SU-DHL-6 (cell line): ENCODE results near the gene TPPP3.

Source experiments
- H2AFZ ChIP-seq: fragments of 200-600 bp; sonication (generic); 2 replicates; pipeline ENCODE4 v1.6.1; 2014; ENCODE audit warnings: low read depth, mild to moderate bottlenecking, moderate library complexity, mixed read lengths, antibody characterized with exemption, low read length; ENCODE audit not compliant: severe bottlenecking
- H3F3A ChIP-seq: fragments of 200-600 bp; shearing (Covaris generic); 2 replicates; pipeline ENCODE4 v1.6.0; 2016; ENCODE audit warnings: antibody characterized with exemption, mild to moderate bottlenecking; ENCODE audit not compliant: insufficient read depth
- H3K27ac ChIP-seq: fragments of 200-600 bp; sonication (generic); 2 replicates; pipeline ENCODE4 v1.5.1; 2016; ENCODE audit warnings: low read depth, mild to moderate bottlenecking, low read length, moderate library complexity, mixed read lengths
- H3K27me3 ChIP-seq: fragments of 200-600 bp; sonication (generic), shearing (Covaris generic); 2 replicates; pipeline ENCODE4 v1.6.0; 2014; ENCODE audit warnings: mild to moderate bottlenecking, low read length
- H3K36me3 ChIP-seq: fragments of 200-600 bp; sonication (generic); 2 replicates; pipeline ENCODE4 v1.6.1; 2014; ENCODE audit warnings: mild to moderate bottlenecking, low read length, mixed read lengths
- H3K4me2 ChIP-seq: fragments of 300-600, 200-600 bp; shearing (Covaris generic), sonication (generic); 2 replicates; pipeline ENCODE4 v1.6.0; 2014; ENCODE audit warnings: low read length, low read depth, mild to moderate bottlenecking; ENCODE audit not compliant: poor library complexity, severe bottlenecking
- H3K4me3 ChIP-seq: fragments of 200-600 bp; sonication (generic); 2 replicates; pipeline ENCODE4 v1.5.1; 2014; ENCODE audit warnings: antibody characterized with exemption, low read length, mild to moderate bottlenecking, mixed read lengths; ENCODE audit not compliant: insufficient read depth, poor library complexity, severe bottlenecking
- H3K79me2 ChIP-seq: fragments of 200-600 bp; sonication (generic); 2 replicates; pipeline ENCODE4 v1.6.1; 2014; ENCODE audit warnings: mild to moderate bottlenecking, low read length, moderate library complexity; ENCODE audit not compliant: insufficient read depth
- H3K9ac ChIP-seq: fragments of 200-600 bp; sonication (generic); 2 replicates; pipeline ENCODE4 v1.7.0; 2014; ENCODE audit warnings: mild to moderate bottlenecking, low read length
- H3K9me2 ChIP-seq: fragments of 200-600 bp; sonication (generic); replicated peaks from 2 replicates; pipeline ENCODE4 v1.6.1; 2014; ENCODE audit warnings: low read length; ENCODE audit not compliant: insufficient read depth
- H3K9me3 ChIP-seq: fragments of 200-600 bp; sonication (generic); 2 replicates; pipeline ENCODE4 v1.6.1; 2014; ENCODE audit warnings: low read length, mixed read lengths; ENCODE audit not compliant: insufficient read depth
- H4K20me1 ChIP-seq: fragments of 200-600 bp; sonication (generic); 2 replicates; pipeline ENCODE4 v1.6.1; 2014; ENCODE audit warnings: low read depth, mild to moderate bottlenecking, antibody characterized with exemption, low read length, moderate library complexity, mixed read lengths
- CTCF ChIP-seq: fragments of 200-600 bp; sonication (generic); IDR thresholded peaks from one replicate; pipeline ENCODE4 v1.5.1; 2017; ENCODE audit warnings: antibody characterized with exemption, mild to moderate bottlenecking, low read length, moderate library complexity; ENCODE audit not compliant: insufficient read depth, poor library complexity, severe bottlenecking
- EZH2phosphoT487 ChIP-seq: fragments of 200-600 bp; sonication (generic), shearing (Covaris generic); conservative IDR thresholded peaks from 2 replicates; pipeline ENCODE4 v1.6.1; 2018; ENCODE audit warnings: mild to moderate bottlenecking, antibody characterized with exemption, low read length, moderate library complexity, mixed read lengths

TPPP3 gene

GRCh38 chr16:67433131-67433719, 39.9 kb upstream of the TPPP3 start:
- Histone ChIP-seq H3K9ac (no peak overlapping the region), H3K4me3 (no peak overlapping the region), H3K9me2 (no peaks in the 10 kb centered on the region), H3K9me3 (no peaks in the 10 kb centered on the region), H2AFZ (no peak overlapping the region), H3F3A (no peaks in the 10 kb centered on the region), H3K4me2 (no peak overlapping the region), H4K20me1 (no peaks in the 10 kb centered on the region), H3K27me3 (no peaks in the 10 kb centered on the region), H3K79me2 (no peaks in the 10 kb centered on the region), H3K36me3 (no peaks in the 10 kb centered on the region), H3K27ac (no peak overlapping the region)
- TF ChIP-seq CTCF (no peak), EZH2phosphoT487 (no peak)

- Histone ChIP-seq H3K36me3 (no peaks in the 10 kb centered on the region), H3K27me3 (no peaks in the 10 kb centered on the region), H2AFZ (no peak overlapping the region), H4K20me1 (no peaks in the 10 kb centered on the region), H3K9ac (no peak overlapping the region), H3K4me2 (no peak overlapping the region), H3K9me3 (no peaks in the 10 kb centered on the region), H3K4me3 (no peak overlapping the region), H3K27ac (no peak overlapping the region), H3K9me2 (no peaks in the 10 kb centered on the region), H3K79me2 (no peaks in the 10 kb centered on the region), H3F3A (no peaks in the 10 kb centered on the region)
- no peak for TF ChIP-seq EZH2phosphoT487
- TF ChIP-seq CTCF = no peak
Measured at GRCh38 chr16:67432506-67432890, 39.2 kb upstream of the TPPP3 start.

- H3K4me3 ChIP-seq = no peak overlapping the region
- H3K9me2 ChIP-seq = no peaks in the 10 kb centered on the region
- no peaks in the 10 kb centered on the region for H3F3A ChIP-seq
- H4K20me1 ChIP-seq = no peaks in the 10 kb centered on the region
- no peaks in the 10 kb centered on the region for H3K27me3 ChIP-seq
- no peaks in the 10 kb centered on the region for H3K36me3 ChIP-seq
- no peak for TF ChIP-seq CTCF
- TF ChIP-seq EZH2phosphoT487 = no peak
- H3K27ac ChIP-seq = no peak overlapping the region
- no peaks in the 10 kb centered on the region for H3K9me3 ChIP-seq
- peak overlapping the region; percentile 73 for H3K4me2 ChIP-seq
- H3K9ac ChIP-seq = peak overlapping the region; percentile 29; the same call in 1 of the 2 replicates
- no peak overlapping the region for H2AFZ ChIP-seq
- no peaks in the 10 kb centered on the region for H3K79me2 ChIP-seq
Measured at GRCh38 chr16:67431775-67432505, 38.6 kb upstream of the TPPP3 start.
